ENCODE results near the gene CIBAR2.

- TF ChIP-seq EZH2 (IDR thresholded peaks at IDR 0.05; ENCODE audit: insufficient read depth, poor library complexity, severe bottlenecking) = no peak
- TF ChIP-seq EZH2phosphoT487 (IDR thresholded peaks at IDR 0.05; ENCODE audit: insufficient read depth, low read depth) = no peak
These were observed 54.3 kb downstream of the CIBAR2 start for GRCh38 chr16:85057948-85058347.
